SK-N-SH (cell line): Measurements from ENCODE around the gene GPC5. TPM values are rescaled to one million over a fixed set of nuclear protein-coding genes. Genes with fewer than 3 reads are reported as not detected.
A peak's percentile ranks its signal among the peaks of the same experiment; 100 is the strongest.

Source experiments
- CTCF ChIA-PET: fragments of 300-600, 350-600 bp; formaldehyde crosslinking; extraction: SDS; loops from one replicate; lab custom pipeline; 2021; lab: Yijun Ruan, JAX
- POLR2A ChIA-PET: fragments of 350-600 bp; sonication (Branson Sonifier 250); formaldehyde crosslinking; extraction: SDS; loops from one replicate; lab custom pipeline; 2020; ENCODE audit warnings: antibody characterized with exemption, inconsistent platforms; lab: Yijun Ruan, JAX
- DNase-seq: peaks from one replicate; pipeline ENCODE4 v3.0.0; 2012
- H2AFZ ChIP-seq: fragments of 200-600 bp; sonication (generic); 2 replicates; pipeline ENCODE4 v1.8.1; 2016; ENCODE audit warnings: antibody characterized with exemption, mild to moderate bottlenecking, low read depth
- H3F3A ChIP-seq: fragments of 200-600 bp; sonication (generic); replicated peaks from 2 replicates; pipeline ENCODE3; 2016; ENCODE audit warnings: antibody characterized with exemption, mild to moderate bottlenecking; ENCODE audit not compliant: insufficient read depth
- H3K27ac ChIP-seq, 2 experiments: fragments of 200-500 bp in 1 of 2; fragments of 200-600 bp in 1 of 2; sonication (Bioruptor generic) in 1 of 2; sonication (generic), shearing (Covaris generic) in 1 of 2; 2 replicates each; pipeline versions ENCODE4 v1.5.1 to v1.6.1; 2014 to 2016; ENCODE audit warnings: low read depth in 2 of 2, inconsistent platforms in 1 of 2, low read length in 1 of 2, mild to moderate bottlenecking in 1 of 2, mixed read lengths in 1 of 2
- H3K27me3 ChIP-seq: fragments of 200-600 bp; sonication (generic), shearing (Covaris generic); 2 replicates; pipeline ENCODE4 v1.6.1; 2016; ENCODE audit warnings: mixed run types; ENCODE audit not compliant: insufficient read depth
- H3K36me3 ChIP-seq, 2 experiments: fragments of 200-500 bp in 1 of 2; fragments of 200-600 bp in 1 of 2; sonication (Bioruptor generic) in 1 of 2; sonication (generic) in 1 of 2; replicated peaks in 1 of 2; 2 replicates each; pipeline versions ENCODE3 to v1.5.1; 2014 to 2016; ENCODE audit warnings: low read length in 1 of 2, mild to moderate bottlenecking in 1 of 2; ENCODE audit not compliant: insufficient read depth in 2 of 2, control insufficient read depth in 1 of 2
- H3K4me1 ChIP-seq, 2 experiments: fragments of 200-500 bp in 1 of 2; fragments of 200-600 bp in 1 of 2; sonication (Bioruptor generic) in 1 of 2; sonication (generic), shearing (Covaris generic) in 1 of 2; 2 replicates each; pipeline versions ENCODE4 v1.5.1 to v1.6.1; 2014 to 2016; ENCODE audit warnings: low read depth in 1 of 2, low read length in 1 of 2, mixed run types in 1 of 2; ENCODE audit not compliant: insufficient read depth in 2 of 2, control insufficient read depth in 1 of 2
- H3K4me2 ChIP-seq: fragments of 200-600 bp; sonication (generic), shearing (Covaris generic); 2 replicates; pipeline ENCODE4 v1.6.1; 2017; ENCODE audit warnings: mixed run types
- H3K4me3 ChIP-seq, 2 experiments: fragments of 200-500 bp in 1 of 2; fragments of 200-600 bp in 1 of 2; sonication (Bioruptor generic) in 1 of 2; sonication (generic), shearing (Covaris generic) in 1 of 2; 2 replicates each; pipeline versions ENCODE4 v1.5.1 to v1.8.1; 2014 to 2016; ENCODE audit warnings: low read depth in 2 of 2, inconsistent platforms in 1 of 2, low read length in 1 of 2, mild to moderate bottlenecking in 1 of 2, mixed read lengths in 1 of 2, moderate library complexity in 1 of 2
- H3K79me2 ChIP-seq: fragments of 200-600 bp; sonication (generic); 2 replicates; pipeline ENCODE4 v1.8.1; 2017; ENCODE audit warnings: mild to moderate bottlenecking; ENCODE audit not compliant: insufficient read depth
- H3K9ac ChIP-seq: fragments of 200-600 bp; sonication (generic); 2 replicates; pipeline ENCODE4 v1.6.1; 2017; ENCODE audit warnings: mixed run types
- H3K9me2 ChIP-seq: fragments of 200-600 bp; sonication (generic); 2 replicates; pipeline ENCODE4 v1.6.1; 2017; ENCODE audit warnings: mixed run types
- H3K9me3 ChIP-seq: fragments of 200-600 bp; sonication (generic); 2 replicates; pipeline ENCODE4 v1.6.1; 2017; ENCODE audit warnings: mixed run types, mild to moderate bottlenecking, moderate library complexity
- H4K20me1 ChIP-seq: fragments of 200-600 bp; sonication (generic); 2 replicates; pipeline ENCODE4 v1.6.1; 2017; ENCODE audit warnings: mild to moderate bottlenecking, mixed run types; ENCODE audit not compliant: insufficient read depth
- ELF1 ChIP-seq: IDR thresholded peaks from 2 replicates; pipeline ENCODE4 v1.4.0; 2012
- EZH2phosphoT487 ChIP-seq: fragments of 200-600 bp; sonication (generic); IDR thresholded peaks from 2 replicates; pipeline ENCODE4 v1.6.1; 2017; ENCODE audit warnings: low read depth, mixed run types, mild to moderate bottlenecking, antibody characterized with exemption, moderate library complexity, borderline replicate concordance
- JUND ChIP-seq: IDR thresholded peaks from 2 replicates; pipeline ENCODE4 v1.4.0; 2012
- NFIC ChIP-seq: IDR thresholded peaks from 2 replicates; pipeline ENCODE4 v1.4.0; 2012; ENCODE audit warnings: borderline replicate concordance
- SMC3 ChIP-seq: IDR thresholded peaks from 2 replicates; pipeline ENCODE4 v1.6.1; 2012; ENCODE audit warnings: low read depth, low read length, improper control_type of control experiment
- YY1 ChIP-seq: IDR thresholded peaks from 2 replicates; pipeline ENCODE4 v1.4.0; 2012; ENCODE audit warnings: low read depth, mild to moderate bottlenecking
- WGBS: methylation state at CpG from one replicate; pipeline ENCODE4 v1.1.6; 2017; ENCODE audit warnings: low lambda C conversion rate; 5-methylcytosine and 5-hydroxymethylcytosine counted together
- polyA plus RNA-seq, 3 experiments: library from polyadenylated mRNA; depleted of rRNA; stranded (reverse); fragments of >200 nt; gene quantifications; 2 replicates each; pipeline ENCODE4 v1.2.3, GENCODE V29; 2012
- TF ChIP-seq, protein P1 (sequence below): fragments of 200-600 bp; sonication (generic); IDR thresholded peaks from 2 replicates; pipeline ENCODE4 v1.6.1; 2017; ENCODE audit warnings: antibody characterized with exemption, mild to moderate bottlenecking, moderate library complexity
- TF ChIP-seq, protein P2 (sequence below): IDR thresholded peaks from 2 replicates; pipeline ENCODE4 v1.4.0; 2012; ENCODE audit warnings: low read depth
- TF ChIP-seq, protein P3 (sequence below): fragments of 150-350 bp; IDR thresholded peaks from 2 replicates; pipeline ENCODE4 v1.6.1; 2017; ENCODE audit warnings: antibody characterized with exemption, low read length, low read depth, borderline replicate concordance
- TF ChIP-seq, protein P4 (sequence below): IDR thresholded peaks from 2 replicates; pipeline ENCODE4 v1.4.0; 2012; ENCODE audit warnings: low read depth, borderline replicate concordance
- TF ChIP-seq, protein P5 (sequence below): IDR thresholded peaks from 2 replicates; pipeline ENCODE4 v1.4.0; 2012; ENCODE audit warnings: low read depth, borderline replicate concordance

The GPC5 gene
- polyA plus RNA-seq, 1 of the 3 experiments (the other 2 are of a cell fraction), result 0.03 TPM

DNA sequence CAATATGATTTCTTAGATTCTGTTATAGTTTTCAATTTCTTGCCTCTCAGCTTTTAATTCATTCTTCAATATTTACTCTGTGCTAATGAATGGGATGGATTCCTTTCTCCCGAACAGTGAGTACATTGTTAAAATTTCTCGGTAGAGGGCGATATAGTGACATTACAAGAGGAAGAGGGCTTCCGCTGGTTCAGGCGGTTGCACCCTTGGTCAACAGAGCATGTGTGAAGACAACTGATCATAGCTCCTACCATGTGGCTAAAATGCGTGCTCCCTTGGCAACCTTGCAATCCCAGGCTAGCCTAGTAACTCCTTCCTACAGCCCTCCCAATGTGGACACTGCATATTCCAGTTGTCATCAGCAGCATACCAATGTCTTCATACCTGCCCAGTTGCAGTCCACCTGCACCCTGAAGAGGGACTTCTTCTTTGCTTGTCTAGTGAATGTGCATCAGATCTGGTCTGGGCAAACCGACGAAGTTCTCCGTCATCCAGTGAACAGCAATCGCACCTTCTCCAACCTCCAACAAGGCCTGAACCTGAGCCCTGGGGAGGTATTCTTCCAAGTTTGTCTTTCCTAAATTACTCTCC, 1175.1 kb downstream of the GPC5 start:
- Histone ChIP-seq H3K4me3 (no peak overlapping the region; a peak in 1 of 4 replicates), H3K9me2 (no peaks in the 10 kb centered on the region), H3K4me1 (no peaks in the 10 kb centered on the region), H3K27me3 (no peaks in the 10 kb centered on the region), H3K79me2 (no peaks in the 10 kb centered on the region), H3K27ac (no peak overlapping the region), H3F3A (no peaks in the 10 kb centered on the region), H4K20me1 (no peaks in the 10 kb centered on the region), H3K4me2 (no peak overlapping the region), H3K9ac (no peak overlapping the region), H3K36me3 (no peaks in the 10 kb centered on the region), H3K9me3 (no peaks in the 10 kb centered on the region), H2AFZ (no peak overlapping the region)
- ChIA-PET CTCF (no interaction called here), POLR2A (no interaction called here)
- WGBS, result 84% methylated on average over 10 of the region's 10 CpGs
- peak; percentile 2 for DNase-seq
- no peak for TF ChIP-seq JUND
- TF ChIP-seq, protein P1, sequence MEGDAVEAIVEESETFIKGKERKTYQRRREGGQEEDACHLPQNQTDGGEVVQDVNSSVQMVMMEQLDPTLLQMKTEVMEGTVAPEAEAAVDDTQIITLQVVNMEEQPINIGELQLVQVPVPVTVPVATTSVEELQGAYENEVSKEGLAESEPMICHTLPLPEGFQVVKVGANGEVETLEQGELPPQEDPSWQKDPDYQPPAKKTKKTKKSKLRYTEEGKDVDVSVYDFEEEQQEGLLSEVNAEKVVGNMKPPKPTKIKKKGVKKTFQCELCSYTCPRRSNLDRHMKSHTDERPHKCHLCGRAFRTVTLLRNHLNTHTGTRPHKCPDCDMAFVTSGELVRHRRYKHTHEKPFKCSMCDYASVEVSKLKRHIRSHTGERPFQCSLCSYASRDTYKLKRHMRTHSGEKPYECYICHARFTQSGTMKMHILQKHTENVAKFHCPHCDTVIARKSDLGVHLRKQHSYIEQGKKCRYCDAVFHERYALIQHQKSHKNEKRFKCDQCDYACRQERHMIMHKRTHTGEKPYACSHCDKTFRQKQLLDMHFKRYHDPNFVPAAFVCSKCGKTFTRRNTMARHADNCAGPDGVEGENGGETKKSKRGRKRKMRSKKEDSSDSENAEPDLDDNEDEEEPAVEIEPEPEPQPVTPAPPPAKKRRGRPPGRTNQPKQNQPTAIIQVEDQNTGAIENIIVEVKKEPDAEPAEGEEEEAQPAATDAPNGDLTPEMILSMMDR, result peak; percentile 19; the same call in 1 of the 2 replicates

DNA sequence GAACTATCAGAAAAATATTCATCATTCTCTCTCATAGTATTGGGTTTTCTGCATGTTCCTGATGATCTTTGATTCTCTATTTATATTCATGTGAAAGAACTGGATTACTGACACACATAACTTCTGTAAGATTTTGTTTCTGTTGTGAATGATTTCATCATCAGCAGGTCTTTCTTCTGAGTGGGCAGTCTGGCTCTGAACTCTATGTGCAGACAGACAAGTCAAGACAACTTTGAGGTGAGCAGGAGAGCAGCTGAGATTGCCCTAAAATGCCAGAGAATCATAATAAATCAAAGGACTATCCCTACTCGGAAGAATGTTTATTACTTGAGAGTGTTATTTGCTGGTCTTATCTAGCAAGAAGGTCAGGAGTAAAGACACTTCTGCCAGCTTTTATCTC, 1176.1 kb downstream of the GPC5 start:
- H3K9me2 ChIP-seq, result no peaks in the 10 kb centered on the region
- DNase-seq, result no peak
- H3K9ac ChIP-seq, result no peak overlapping the region
- TF ChIP-seq, protein P2, sequence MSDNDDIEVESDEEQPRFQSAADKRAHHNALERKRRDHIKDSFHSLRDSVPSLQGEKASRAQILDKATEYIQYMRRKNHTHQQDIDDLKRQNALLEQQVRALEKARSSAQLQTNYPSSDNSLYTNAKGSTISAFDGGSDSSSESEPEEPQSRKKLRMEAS, result no peak
- TF ChIP-seq, protein P3, sequence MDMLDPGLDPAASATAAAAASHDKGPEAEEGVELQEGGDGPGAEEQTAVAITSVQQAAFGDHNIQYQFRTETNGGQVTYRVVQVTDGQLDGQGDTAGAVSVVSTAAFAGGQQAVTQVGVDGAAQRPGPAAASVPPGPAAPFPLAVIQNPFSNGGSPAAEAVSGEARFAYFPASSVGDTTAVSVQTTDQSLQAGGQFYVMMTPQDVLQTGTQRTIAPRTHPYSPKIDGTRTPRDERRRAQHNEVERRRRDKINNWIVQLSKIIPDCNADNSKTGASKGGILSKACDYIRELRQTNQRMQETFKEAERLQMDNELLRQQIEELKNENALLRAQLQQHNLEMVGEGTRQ, result no peak
- TF ChIP-seq, all 33 proteins: peak for 0
- Histone ChIP-seq H3K9me3 (no peaks in the 10 kb centered on the region), H3K4me2 (no peak overlapping the region), H2AFZ (no peak overlapping the region), H3K36me3 (no peaks in the 10 kb centered on the region), H3K79me2 (no peaks in the 10 kb centered on the region), H4K20me1 (no peaks in the 10 kb centered on the region), H3K4me3 (no peak overlapping the region), H3K4me1 (no peaks in the 10 kb centered on the region), H3K27me3 (no peaks in the 10 kb centered on the region), H3F3A (no peaks in the 10 kb centered on the region), H3K27ac (no peak overlapping the region)
- POLR2A ChIA-PET, result no interaction called here
- CTCF ChIA-PET, result no interaction called here
- 74% methylated on average over 1 of the region's 1 CpG for WGBS

DNA sequence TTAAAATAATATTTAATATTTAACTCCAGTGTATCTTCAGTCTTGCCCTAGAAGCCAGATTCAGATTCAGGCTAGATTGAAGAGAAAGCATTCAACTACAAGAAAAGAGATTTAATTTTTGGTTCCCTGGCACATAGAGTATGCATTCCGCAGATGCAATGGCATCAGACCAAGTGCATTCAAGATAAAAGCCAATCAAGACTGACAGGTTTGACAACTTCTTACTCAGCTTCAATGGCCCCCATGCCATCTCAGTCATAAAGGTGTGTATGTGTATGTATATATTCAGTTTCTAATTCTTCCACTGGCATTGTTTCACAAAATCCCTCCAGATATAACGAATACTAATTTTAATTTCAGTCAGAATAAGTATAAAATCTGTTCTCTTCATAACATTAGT, 1177.4 kb downstream of the GPC5 start:
- WGBS, result 49% methylated on average over 2 of the region's 2 CpGs
- Histone ChIP-seq H3F3A (no peaks in the 10 kb centered on the region), H3K36me3 (no peaks in the 10 kb centered on the region), H3K4me2 (no peak overlapping the region), H3K27me3 (no peaks in the 10 kb centered on the region), H3K9me3 (no peaks in the 10 kb centered on the region), H2AFZ (no peak overlapping the region), H3K4me3 (no peak overlapping the region), H4K20me1 (no peaks in the 10 kb centered on the region), H3K4me1 (no peaks in the 10 kb centered on the region), H3K9me2 (no peaks in the 10 kb centered on the region), H3K27ac (no peak overlapping the region), H3K79me2 (no peaks in the 10 kb centered on the region), H3K9ac (no peak overlapping the region)
- CTCF ChIA-PET, result no interaction called here
- POLR2A ChIA-PET, result no interaction called here
- DNase-seq, result no peak
- TF ChIP-seq JUND (no peak), YY1 (no peak), SMC3 (no peak), NFIC (no peak), EZH2phosphoT487 (no peak), ELF1 (no peak)
- TF ChIP-seq, protein P4, sequence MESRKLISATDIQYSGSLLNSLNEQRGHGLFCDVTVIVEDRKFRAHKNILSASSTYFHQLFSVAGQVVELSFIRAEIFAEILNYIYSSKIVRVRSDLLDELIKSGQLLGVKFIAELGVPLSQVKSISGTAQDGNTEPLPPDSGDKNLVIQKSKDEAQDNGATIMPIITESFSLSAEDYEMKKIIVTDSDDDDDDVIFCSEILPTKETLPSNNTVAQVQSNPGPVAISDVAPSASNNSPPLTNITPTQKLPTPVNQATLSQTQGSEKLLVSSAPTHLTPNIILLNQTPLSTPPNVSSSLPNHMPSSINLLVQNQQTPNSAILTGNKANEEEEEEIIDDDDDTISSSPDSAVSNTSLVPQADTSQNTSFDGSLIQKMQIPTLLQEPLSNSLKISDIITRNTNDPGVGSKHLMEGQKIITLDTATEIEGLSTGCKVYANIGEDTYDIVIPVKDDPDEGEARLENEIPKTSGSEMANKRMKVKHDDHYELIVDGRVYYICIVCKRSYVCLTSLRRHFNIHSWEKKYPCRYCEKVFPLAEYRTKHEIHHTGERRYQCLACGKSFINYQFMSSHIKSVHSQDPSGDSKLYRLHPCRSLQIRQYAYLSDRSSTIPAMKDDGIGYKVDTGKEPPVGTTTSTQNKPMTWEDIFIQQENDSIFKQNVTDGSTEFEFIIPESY, result no peak
- TF ChIP-seq, protein P3, result no peak
- TF ChIP-seq, protein P5, sequence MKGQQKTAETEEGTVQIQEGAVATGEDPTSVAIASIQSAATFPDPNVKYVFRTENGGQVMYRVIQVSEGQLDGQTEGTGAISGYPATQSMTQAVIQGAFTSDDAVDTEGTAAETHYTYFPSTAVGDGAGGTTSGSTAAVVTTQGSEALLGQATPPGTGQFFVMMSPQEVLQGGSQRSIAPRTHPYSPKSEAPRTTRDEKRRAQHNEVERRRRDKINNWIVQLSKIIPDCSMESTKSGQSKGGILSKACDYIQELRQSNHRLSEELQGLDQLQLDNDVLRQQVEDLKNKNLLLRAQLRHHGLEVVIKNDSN, result no peak
